Measurements from ENCODE around the gene KLF2.

The KLF2 gene

DNA sequence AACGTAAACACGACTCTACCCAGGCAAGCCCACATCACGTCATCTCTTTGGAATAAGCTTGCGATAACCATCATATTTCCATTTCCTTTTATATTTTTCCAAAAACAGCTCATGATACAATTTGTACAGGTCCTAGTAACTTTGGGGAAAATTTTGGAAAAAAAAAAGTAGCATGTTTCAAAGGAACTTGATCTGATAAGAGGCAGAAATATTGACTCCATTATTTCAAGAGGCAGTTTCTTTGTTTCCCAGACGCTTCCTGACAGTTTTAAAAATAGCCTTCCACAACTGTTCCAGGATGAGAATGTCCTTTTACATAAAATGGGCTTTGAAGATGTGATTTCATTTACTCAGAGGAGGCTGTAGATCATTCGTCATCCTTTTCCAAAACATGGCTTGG is 23.1 kb downstream of the KLF2 start:
- Histone ChIP-seq H3K4me1 (ENCODE audit: insufficient read depth, insufficient read length) (peaks cover 4% of the 10 kb centered on the region), H3K4me3 (ENCODE audit: insufficient read length, low read depth) (no peak overlapping the region), H3K36me3 (ENCODE audit: insufficient read depth, insufficient read length, low read length) (no peaks in the 10 kb centered on the region), H3K9ac (ENCODE audit: insufficient read length, low read depth) (no peak overlapping the region), H3K9me3 (ENCODE audit: insufficient read depth, low read length) (no peaks in the 10 kb centered on the region), H3K27me3 (ENCODE audit: insufficient read depth, insufficient read length) (peaks cover under 1% of the 10 kb centered on the region)
- DNase-seq (ENCODE audit: low read depth, low spot score) = no peak
- TF ChIP-seq ZNF274 (IDR thresholded peaks at IDR 0.05; ENCODE audit: low read depth, low read length) (no peak), SUZ12 (IDR thresholded peaks at IDR 0.05; ENCODE audit: extremely low read depth, insufficient read depth, insufficient read length) (no peak), YY1 (IDR thresholded peaks at IDR 0.05; ENCODE audit: insufficient read depth, insufficient read length) (no peak)

DNA sequence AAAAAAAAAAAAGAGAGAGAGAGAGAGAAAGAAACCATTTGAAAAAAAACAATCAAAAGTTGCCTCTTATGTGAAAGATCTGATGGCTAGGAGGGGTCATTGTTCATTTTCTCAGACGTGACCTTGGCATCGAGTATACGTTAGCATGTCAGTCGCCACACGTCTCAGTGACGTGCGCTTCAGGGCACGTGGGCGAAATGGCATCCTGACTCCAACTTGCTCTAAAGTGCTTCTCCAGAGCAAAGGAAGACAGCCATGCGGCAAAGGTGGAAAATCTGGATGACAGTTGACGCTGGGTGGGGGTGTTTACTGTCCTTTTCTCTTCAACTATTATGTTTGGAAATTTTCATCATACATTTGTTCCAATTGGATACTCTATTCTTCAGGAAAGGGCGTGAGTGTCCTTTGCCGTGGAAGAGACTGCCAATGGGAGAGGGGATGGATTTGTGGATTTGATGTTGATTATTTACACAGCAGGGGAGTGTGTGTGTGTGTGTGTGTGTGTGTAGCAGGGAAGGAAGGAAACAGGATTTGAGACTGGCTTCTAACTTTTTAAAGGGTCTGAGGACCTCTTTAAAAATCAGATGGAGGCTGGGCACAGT is 25.0 kb downstream of the KLF2 start:
- no peak overlapping the region for H3K4me3 ChIP-seq (ENCODE audit: insufficient read length, low read depth)
- H3K27me3 ChIP-seq (ENCODE audit: insufficient read depth, insufficient read length) = no peaks in the 10 kb centered on the region
- no peak for DNase-seq (ENCODE audit: low read depth, low spot score)
- H3K9ac ChIP-seq (ENCODE audit: insufficient read length, low read depth) = no peak overlapping the region
- peaks cover 4% of the 10 kb centered on the region for H3K4me1 ChIP-seq (ENCODE audit: insufficient read depth, insufficient read length)
- H3K36me3 ChIP-seq (ENCODE audit: insufficient read depth, insufficient read length, low read length) = no peaks in the 10 kb centered on the region
- TF ChIP-seq SUZ12 (IDR thresholded peaks at IDR 0.05; ENCODE audit: extremely low read depth, insufficient read depth, insufficient read length) (no peak), YY1 (IDR thresholded peaks at IDR 0.05; ENCODE audit: insufficient read depth, insufficient read length) (no peak), ZNF274 (IDR thresholded peaks at IDR 0.05; ENCODE audit: low read depth, low read length) (no peak)
- H3K9me3 ChIP-seq (ENCODE audit: insufficient read depth, low read length) = no peaks in the 10 kb centered on the region

DNA sequence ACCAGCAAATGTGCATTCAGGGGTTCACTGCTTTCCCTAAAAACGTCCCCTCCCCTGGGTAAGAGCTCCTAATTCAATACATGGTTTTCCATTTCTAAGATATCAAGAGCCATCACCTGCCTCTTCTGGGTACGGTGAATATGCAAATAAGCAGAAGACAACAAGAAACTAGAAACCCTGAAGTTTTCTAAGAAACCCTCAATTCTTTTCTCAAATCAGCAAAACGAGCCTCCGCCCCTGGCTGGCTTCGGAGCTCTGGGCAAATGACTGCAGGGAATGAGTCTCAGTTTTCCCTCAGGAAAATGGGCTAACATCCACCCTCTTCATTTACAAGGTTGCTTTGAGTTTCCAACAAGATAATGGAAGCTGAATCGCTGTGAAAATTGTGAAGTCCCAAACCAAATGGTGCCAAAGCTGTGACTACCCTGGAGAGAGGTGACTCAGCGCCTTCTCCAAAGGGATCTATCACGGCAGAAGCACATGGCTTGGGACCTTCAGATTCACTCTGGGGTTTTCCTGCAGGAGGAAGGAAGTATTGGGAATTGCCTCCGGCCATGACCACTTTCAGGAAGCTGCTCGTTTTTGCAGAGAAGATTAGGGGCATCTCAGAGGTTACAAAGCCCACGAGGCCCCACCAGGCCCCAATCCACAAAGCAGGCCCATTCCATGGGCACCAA is 26.6 kb downstream of the KLF2 start:
- Histone ChIP-seq H3K4me1 (ENCODE audit: insufficient read depth, insufficient read length) (peaks cover 4% of the 10 kb centered on the region), H3K27me3 (ENCODE audit: insufficient read depth, insufficient read length) (no peaks in the 10 kb centered on the region), H3K9me3 (ENCODE audit: insufficient read depth, low read length) (no peaks in the 10 kb centered on the region), H3K9ac (ENCODE audit: insufficient read length, low read depth) (no peak overlapping the region), H3K36me3 (ENCODE audit: insufficient read depth, insufficient read length, low read length) (peaks cover 7% of the 10 kb centered on the region), H3K4me3 (ENCODE audit: insufficient read length, low read depth) (no peak overlapping the region)
- TF ChIP-seq ZNF274 (IDR thresholded peaks at IDR 0.05; ENCODE audit: low read depth, low read length) (no peak), YY1 (IDR thresholded peaks at IDR 0.05; ENCODE audit: insufficient read depth, insufficient read length) (no peak), SUZ12 (IDR thresholded peaks at IDR 0.05; ENCODE audit: extremely low read depth, insufficient read depth, insufficient read length) (no peak)
- DNase-seq (ENCODE audit: low read depth, low spot score) = no peak

DNA sequence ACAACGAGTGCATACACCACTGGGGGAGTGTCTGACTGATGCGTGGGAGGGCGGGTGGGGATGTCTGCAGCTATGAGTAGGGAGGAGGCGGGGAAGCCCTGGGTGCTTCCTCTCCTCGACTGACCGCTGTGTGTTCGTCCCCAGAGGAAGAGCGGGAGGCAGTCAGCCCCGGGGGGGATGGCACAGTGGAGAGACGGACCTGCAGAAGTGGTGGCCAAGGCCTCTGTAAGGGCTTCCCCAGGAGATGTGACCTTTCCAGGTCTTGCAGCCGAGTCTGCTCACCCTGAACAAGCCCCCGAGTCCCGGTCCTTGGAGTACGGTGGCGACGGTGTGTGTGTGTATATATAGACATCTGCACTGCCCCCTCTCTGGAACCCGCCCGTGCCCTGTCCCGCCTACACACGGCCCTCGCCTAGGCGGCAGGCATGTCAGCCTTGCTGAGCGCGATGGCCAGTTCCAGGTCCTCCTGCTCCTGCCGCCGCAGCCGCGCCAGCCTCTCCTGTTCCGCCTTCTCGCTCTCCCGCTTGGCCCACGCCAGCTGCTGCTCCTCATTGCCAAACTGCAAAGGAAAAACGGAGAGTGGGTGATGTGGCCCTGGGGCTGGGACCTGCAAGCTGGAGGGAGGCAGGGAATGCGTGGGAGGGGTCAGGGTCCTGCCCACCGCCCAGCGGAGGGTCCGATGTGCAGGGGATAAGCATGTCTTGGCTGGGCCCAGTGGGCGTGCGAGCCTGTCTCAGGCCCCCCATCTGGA is 30.8 kb downstream of the KLF2 start:
- DNase-seq (ENCODE audit: low read depth, low spot score) = no peak
- H3K36me3 ChIP-seq (ENCODE audit: insufficient read depth, insufficient read length, low read length) = peaks cover 19% of the 10 kb centered on the region
- H3K27me3 ChIP-seq (ENCODE audit: insufficient read depth, insufficient read length) = no peaks in the 10 kb centered on the region
- TF ChIP-seq YY1 (IDR thresholded peaks at IDR 0.05; ENCODE audit: insufficient read depth, insufficient read length) = no peak
- no peak for TF ChIP-seq ZNF274 (IDR thresholded peaks at IDR 0.05; ENCODE audit: low read depth, low read length)
- TF ChIP-seq SUZ12 (IDR thresholded peaks at IDR 0.05; ENCODE audit: extremely low read depth, insufficient read depth, insufficient read length) = no peak
- no peak overlapping the region for H3K4me3 ChIP-seq (ENCODE audit: insufficient read length, low read depth)
- no peaks in the 10 kb centered on the region for H3K9me3 ChIP-seq (ENCODE audit: insufficient read depth, low read length)
- H3K9ac ChIP-seq (ENCODE audit: insufficient read length, low read depth) = peak overlapping the region; percentile 51
- peaks cover 9% of the 10 kb centered on the region for H3K4me1 ChIP-seq (ENCODE audit: insufficient read depth, insufficient read length)

DNA sequence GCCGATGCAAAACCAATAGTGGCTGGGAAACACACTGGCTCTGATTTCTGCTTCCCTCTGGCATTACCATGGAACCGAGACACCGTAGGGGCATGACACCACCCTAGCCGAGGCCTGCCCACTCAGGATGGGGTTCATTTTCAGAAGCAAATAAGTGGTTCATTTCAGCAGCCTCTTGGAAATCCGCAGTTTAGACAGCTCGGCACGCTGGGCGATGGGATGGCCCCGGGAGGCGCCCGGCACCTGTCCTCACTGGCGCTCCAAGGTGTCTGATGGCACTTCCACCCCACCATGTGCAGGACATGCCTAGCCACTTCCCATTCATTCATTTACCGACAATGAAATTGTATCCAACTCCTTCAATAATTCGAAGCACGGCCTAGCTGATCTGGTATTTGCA is 33.8 kb downstream of the KLF2 start:
- peaks cover 13% of the 10 kb centered on the region for H3K4me1 ChIP-seq (ENCODE audit: insufficient read depth, insufficient read length)
- TF ChIP-seq SUZ12 (IDR thresholded peaks at IDR 0.05; ENCODE audit: extremely low read depth, insufficient read depth, insufficient read length) (no peak), YY1 (IDR thresholded peaks at IDR 0.05; ENCODE audit: insufficient read depth, insufficient read length) (no peak), ZNF274 (IDR thresholded peaks at IDR 0.05; ENCODE audit: low read depth, low read length) (no peak)
- no peak for DNase-seq (ENCODE audit: low read depth, low spot score)
- H3K4me3 ChIP-seq (ENCODE audit: insufficient read length, low read depth) = no peak overlapping the region
- no peaks in the 10 kb centered on the region for H3K27me3 ChIP-seq (ENCODE audit: insufficient read depth, insufficient read length)
- peaks cover 23% of the 10 kb centered on the region for H3K36me3 ChIP-seq (ENCODE audit: insufficient read depth, insufficient read length, low read length)
- no peaks in the 10 kb centered on the region for H3K9me3 ChIP-seq (ENCODE audit: insufficient read depth, low read length)
- no peak overlapping the region for H3K9ac ChIP-seq (ENCODE audit: insufficient read length, low read depth)

DNA sequence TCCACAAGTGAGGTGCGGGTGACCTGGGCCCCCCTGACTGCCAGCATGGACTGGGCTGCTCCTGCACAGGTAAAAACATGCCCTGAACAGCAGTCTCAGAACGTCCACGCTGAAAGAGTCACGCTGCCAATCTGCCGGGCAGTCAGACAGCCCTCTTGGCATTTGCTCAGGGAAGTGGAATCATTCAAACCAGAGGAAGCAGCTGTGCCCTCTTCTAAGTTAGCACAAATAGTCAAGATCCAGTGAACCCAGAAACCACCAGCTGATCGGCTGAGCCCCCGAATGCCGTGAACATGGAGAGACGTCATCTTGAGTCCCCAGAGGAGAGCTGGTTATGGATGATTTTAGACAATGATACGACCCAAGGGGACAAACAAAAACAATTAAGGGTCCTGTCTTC is 34.4 kb downstream of the KLF2 start:
- no peak overlapping the region for H3K4me3 ChIP-seq (ENCODE audit: insufficient read length, low read depth)
- peaks cover 16% of the 10 kb centered on the region for H3K4me1 ChIP-seq (ENCODE audit: insufficient read depth, insufficient read length)
- H3K36me3 ChIP-seq (ENCODE audit: insufficient read depth, insufficient read length, low read length) = peaks cover 23% of the 10 kb centered on the region
- H3K9me3 ChIP-seq (ENCODE audit: insufficient read depth, low read length) = no peaks in the 10 kb centered on the region
- no peak for TF ChIP-seq ZNF274 (IDR thresholded peaks at IDR 0.05; ENCODE audit: low read depth, low read length)
- no peak for TF ChIP-seq SUZ12 (IDR thresholded peaks at IDR 0.05; ENCODE audit: extremely low read depth, insufficient read depth, insufficient read length)
- no peak for TF ChIP-seq YY1 (IDR thresholded peaks at IDR 0.05; ENCODE audit: insufficient read depth, insufficient read length)
- DNase-seq (ENCODE audit: low read depth, low spot score) = no peak
- H3K27me3 ChIP-seq (ENCODE audit: insufficient read depth, insufficient read length) = no peaks in the 10 kb centered on the region
- H3K9ac ChIP-seq (ENCODE audit: insufficient read length, low read depth) = no peak overlapping the region

DNA sequence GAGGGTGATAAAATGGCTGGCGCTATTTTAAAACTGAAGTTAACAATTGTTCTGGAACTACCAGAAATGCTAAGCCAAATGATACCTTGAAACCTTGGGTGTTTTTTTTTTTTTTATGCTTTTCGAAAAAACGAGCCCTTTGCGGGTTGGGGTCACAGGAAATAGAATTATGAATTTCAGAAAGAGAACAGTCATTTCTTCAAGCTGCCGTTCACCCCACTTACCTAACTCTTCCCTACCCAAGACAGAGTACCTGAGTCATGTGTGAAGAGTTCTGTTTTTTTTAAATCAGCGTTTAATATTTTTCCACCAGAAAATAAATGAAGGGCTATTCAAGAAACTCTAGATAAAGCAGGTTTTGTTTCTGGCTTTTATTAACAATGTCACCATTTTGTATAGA is 35.3 kb downstream of the KLF2 start:
- Histone ChIP-seq H3K36me3 (ENCODE audit: insufficient read depth, insufficient read length, low read length) (peaks cover 23% of the 10 kb centered on the region), H3K9ac (ENCODE audit: insufficient read length, low read depth) (no peak overlapping the region), H3K4me1 (ENCODE audit: insufficient read depth, insufficient read length) (peaks cover 17% of the 10 kb centered on the region), H3K9me3 (ENCODE audit: insufficient read depth, low read length) (no peaks in the 10 kb centered on the region), H3K27me3 (ENCODE audit: insufficient read depth, insufficient read length) (no peaks in the 10 kb centered on the region), H3K4me3 (ENCODE audit: insufficient read length, low read depth) (no peak overlapping the region)
- TF ChIP-seq SUZ12 (IDR thresholded peaks at IDR 0.05; ENCODE audit: extremely low read depth, insufficient read depth, insufficient read length) = no peak
- TF ChIP-seq YY1 (IDR thresholded peaks at IDR 0.05; ENCODE audit: insufficient read depth, insufficient read length) = no peak
- no peak for TF ChIP-seq ZNF274 (IDR thresholded peaks at IDR 0.05; ENCODE audit: low read depth, low read length)
- no peak for DNase-seq (ENCODE audit: low read depth, low spot score)

All from NT2/D1 (cell line).